Uterus (tissue), 2 donors: ENCODE results near the gene IGF1R.

Experiments used
- POLR2A ChIP-seq, 2 donors: fragments of 450-650 bp; IDR thresholded peaks; one replicate each; pipeline ENCODE4 v1.6.1; 2016; ENCODE audit warnings: antibody characterized with exemption in 2 of 2, mild to moderate bottlenecking in 1 of 2, moderate library complexity in 1 of 2
- TF ChIP-seq, protein P1 (sequence below), 4 experiments: fragments of 200-600 bp in 2 of 4; fragments of 450-650 bp in 2 of 4; sonication (generic) in 2 of 4; IDR thresholded peaks; one replicate each; pipeline ENCODE4 v1.5.1; 2016 to 2019; ENCODE audit warnings: antibody characterized with exemption in 4 of 4, mild to moderate bottlenecking in 2 of 4, moderate library complexity in 1 of 4

DNA sequence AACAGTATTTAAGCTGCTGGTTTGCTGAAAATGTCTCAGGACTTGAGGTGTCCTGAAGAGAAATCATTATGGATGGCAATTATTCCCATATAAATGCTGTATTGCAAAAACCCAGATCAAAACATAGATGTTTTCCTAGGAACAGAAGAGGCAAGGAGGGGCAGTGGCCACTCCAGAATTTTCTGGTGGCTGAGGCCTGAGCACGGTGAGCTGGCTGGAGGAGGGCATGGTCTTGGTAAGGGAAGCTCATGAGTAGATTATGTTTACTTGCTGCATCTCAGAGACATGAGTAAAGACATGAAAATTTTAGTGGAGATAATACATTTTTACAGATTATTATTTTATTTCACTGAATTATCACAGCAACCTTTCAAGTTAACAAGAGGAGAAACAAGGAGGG lies 328.2 kb downstream of the IGF1R start:
- TF ChIP-seq, protein P1, sequence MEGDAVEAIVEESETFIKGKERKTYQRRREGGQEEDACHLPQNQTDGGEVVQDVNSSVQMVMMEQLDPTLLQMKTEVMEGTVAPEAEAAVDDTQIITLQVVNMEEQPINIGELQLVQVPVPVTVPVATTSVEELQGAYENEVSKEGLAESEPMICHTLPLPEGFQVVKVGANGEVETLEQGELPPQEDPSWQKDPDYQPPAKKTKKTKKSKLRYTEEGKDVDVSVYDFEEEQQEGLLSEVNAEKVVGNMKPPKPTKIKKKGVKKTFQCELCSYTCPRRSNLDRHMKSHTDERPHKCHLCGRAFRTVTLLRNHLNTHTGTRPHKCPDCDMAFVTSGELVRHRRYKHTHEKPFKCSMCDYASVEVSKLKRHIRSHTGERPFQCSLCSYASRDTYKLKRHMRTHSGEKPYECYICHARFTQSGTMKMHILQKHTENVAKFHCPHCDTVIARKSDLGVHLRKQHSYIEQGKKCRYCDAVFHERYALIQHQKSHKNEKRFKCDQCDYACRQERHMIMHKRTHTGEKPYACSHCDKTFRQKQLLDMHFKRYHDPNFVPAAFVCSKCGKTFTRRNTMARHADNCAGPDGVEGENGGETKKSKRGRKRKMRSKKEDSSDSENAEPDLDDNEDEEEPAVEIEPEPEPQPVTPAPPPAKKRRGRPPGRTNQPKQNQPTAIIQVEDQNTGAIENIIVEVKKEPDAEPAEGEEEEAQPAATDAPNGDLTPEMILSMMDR (IDR thresholded peaks at IDR 0.05): no peak
- no peak for TF ChIP-seq POLR2A (IDR thresholded peaks at IDR 0.05)
